GM12878 (cell line): ENCODE data around the gene UNC93B1. TPM values are rescaled to one million over a fixed set of nuclear protein-coding genes. Genes with fewer than 3 reads are reported as not detected.

ENCODE experiments used
- ATAC-seq: fragments of 200-7000 bp; cut with Tn5 transposase; 3 replicates; pipeline ENCODE4 v1.9.1; 2020; ENCODE audit warnings: mild to moderate bottlenecking, moderate library complexity
- BruUV-seq: library from RNA; stranded (reverse); fragments of 400-500 nt; replicated peaks from 2 replicates; lab custom pipeline; 2021; lab: Mats Ljungman, UMichigan
- CTCF ChIA-PET: fragments of 300-600 bp; sonication (Branson Sonifier 250); formaldehyde crosslinking; extraction: SDS; loops from one replicate; lab custom pipeline; 2021; ENCODE audit warnings: inconsistent platforms; lab: Yijun Ruan, JAX
- POLR2A ChIA-PET: fragments of 350-600 bp; formaldehyde crosslinking; extraction: SDS; loops from one replicate; lab custom pipeline; 2021; ENCODE audit warnings: inconsistent platforms; lab: Charles Lee
- RAD21 ChIA-PET: fragments of 300-600 bp; sonication (Branson Sonifier 250); formaldehyde crosslinking; loops from one replicate; lab custom pipeline; 2023; ENCODE audit warnings: antibody characterized with exemption; ENCODE audit not compliant: unreplicated experiment; lab: Charles Lee
- SMC1A ChIA-PET: fragments of 300-600 bp; sonication (Branson Sonifier 250); formaldehyde crosslinking; loops from one replicate; lab custom pipeline; 2023; ENCODE audit not compliant: unreplicated experiment, uncharacterized antibody; lab: Charles Lee
- DNase-seq: peaks from one replicate; pipeline ENCODE4 v3.0.0-alpha.2; 2011; ENCODE audit warnings: low read depth, low spot score
- FAIRE-seq: peaks from 3 replicates; lab custom pipeline; 2011; peaks lifted over from hg19 to GRCh38; lab: Jason Lieb, UNC
- H2AFZ ChIP-seq: 2 replicates; pipeline ENCODE4 v1.6.0; 2011; ENCODE audit warnings: low read depth, low read length, control low read depth; ENCODE audit not compliant: control insufficient read depth
- H3K27ac ChIP-seq: 2 replicates; pipeline ENCODE4 v1.5.1; 2011; ENCODE audit warnings: control low read depth; ENCODE audit not compliant: control insufficient read depth, insufficient read depth
- H3K27me3 ChIP-seq, 2 experiments: replicated peaks in 1 of 2; 2 replicates each; pipeline versions ENCODE4 v1.6.0 to v1.6.1; 2011; ENCODE audit warnings: low read length in 1 of 2; ENCODE audit not compliant: control insufficient read depth in 2 of 2, insufficient read depth in 2 of 2
- H3K36me3 ChIP-seq, 2 experiments: 2 replicates each; pipeline ENCODE4 v1.5.1; 2011; ENCODE audit warnings: low read length in 1 of 2; ENCODE audit not compliant: control insufficient read depth in 2 of 2, insufficient read depth in 2 of 2
- H3K4me1 ChIP-seq: 2 replicates; pipeline ENCODE4 v1.6.1; 2011; ENCODE audit warnings: mild to moderate bottlenecking, low read length, moderate library complexity, mixed read lengths; ENCODE audit not compliant: control insufficient read depth, insufficient read depth
- H3K4me2 ChIP-seq: 2 replicates; pipeline ENCODE4 v1.6.0; 2011; ENCODE audit warnings: control low read depth; ENCODE audit not compliant: control insufficient read depth, insufficient read depth
- H3K4me3 ChIP-seq: fragments of 200-600 bp; sonication (generic); 2 replicates; pipeline ENCODE4 v1.5.1; 2016
- H3K79me2 ChIP-seq: 2 replicates; pipeline ENCODE4 v1.6.0; 2011; ENCODE audit warnings: low read length; ENCODE audit not compliant: control insufficient read depth, insufficient read depth
- H3K9ac ChIP-seq: 2 replicates; pipeline ENCODE4 v1.8.0; 2011; ENCODE audit warnings: low read length, control low read depth, mixed read lengths; ENCODE audit not compliant: control insufficient read depth, insufficient read depth
- H3K9me3 ChIP-seq: replicated peaks from 3 replicates; pipeline ENCODE4 v1.5.1; 2011; ENCODE audit warnings: mild to moderate bottlenecking, low read length; ENCODE audit not compliant: control insufficient read depth, insufficient read depth
- H4K20me1 ChIP-seq: 2 replicates; pipeline ENCODE4 v1.6.0; 2011; ENCODE audit not compliant: control insufficient read depth, insufficient read depth
- POLR2A ChIP-seq: IDR thresholded peaks from 2 replicates; pipeline ENCODE4 v1.6.1; 2011; ENCODE audit warnings: low read depth, mild to moderate bottlenecking, low read length
- WGBS: methylation state at CpG from one replicate; pipeline ENCODE4 v1.1.6; 2016; ENCODE audit warnings: low lambda C conversion rate; ENCODE audit not compliant: insufficient replicate concordance, insufficient coverage; ENCODE audit errors: missing lambda C conversion rate; 5-methylcytosine and 5-hydroxymethylcytosine counted together
- in situ Hi-C: fragments of 300-500 bp; cut with MboI; formaldehyde crosslinking; loops from 9 replicates; pipeline ENCODE4 v1.14.3; 2018; ENCODE audit warnings: mixed read lengths
- intact Hi-C: fragments of 100-400 bp; cut with micrococcal nuclease; formaldehyde crosslinking; loops from one replicate; pipeline ENCODE4 v1.14.2; 2022; ENCODE audit not compliant: unreplicated experiment
- polyA plus RNA-seq, 11 experiments: library from polyadenylated mRNA; depleted of rRNA in 4 of 11; unstranded in 6 of 11; stranded (reverse) in 5 of 11; fragments of >200 nt; fragmentation: Nextera tagmentation in 4 of 11; fragmentation: Illumina TruSeq in 1 of 11; extraction: Ambion mirVana in 4 of 11; extraction: Trizol in 1 of 11; gene quantifications; 1 replicate in 1 of 11; 2 replicates in 10 of 11; pipeline versions ENCODE4 v1.2.1 to v1.2.3, GENCODE V29; 2011 to 2016; ENCODE audit warnings: inconsistent platforms in 2 of 11, missing spikeins in 2 of 11, low read depth in 1 of 11
- total RNA-seq, 4 experiments: library from RNA; depleted of rRNA in 3 of 4; stranded (reverse); fragments of >200 nt in 3 of 4; fragmentation: Illumina TruSeq in 1 of 4; extraction: Trizol in 1 of 4; gene quantifications; 2 replicates each; pipeline versions ENCODE4 v1.2.1 to v1.2.3, GENCODE V29; 2013 to 2021
- TF ChIP-seq, protein P1 (sequence below): fragments of 150-350 bp; IDR thresholded peaks from 2 replicates; pipeline ENCODE4 v1.6.1; 2016; ENCODE audit warnings: low read depth, low read length

The UNC93B1 gene
- total and polyA plus RNA-seq, 10 of the 15 experiments (the other 5 are each of a cell fraction or from before 2014, with no cell fraction given), result 1.3 to 79.7 (median 36.3) TPM

DNA sequence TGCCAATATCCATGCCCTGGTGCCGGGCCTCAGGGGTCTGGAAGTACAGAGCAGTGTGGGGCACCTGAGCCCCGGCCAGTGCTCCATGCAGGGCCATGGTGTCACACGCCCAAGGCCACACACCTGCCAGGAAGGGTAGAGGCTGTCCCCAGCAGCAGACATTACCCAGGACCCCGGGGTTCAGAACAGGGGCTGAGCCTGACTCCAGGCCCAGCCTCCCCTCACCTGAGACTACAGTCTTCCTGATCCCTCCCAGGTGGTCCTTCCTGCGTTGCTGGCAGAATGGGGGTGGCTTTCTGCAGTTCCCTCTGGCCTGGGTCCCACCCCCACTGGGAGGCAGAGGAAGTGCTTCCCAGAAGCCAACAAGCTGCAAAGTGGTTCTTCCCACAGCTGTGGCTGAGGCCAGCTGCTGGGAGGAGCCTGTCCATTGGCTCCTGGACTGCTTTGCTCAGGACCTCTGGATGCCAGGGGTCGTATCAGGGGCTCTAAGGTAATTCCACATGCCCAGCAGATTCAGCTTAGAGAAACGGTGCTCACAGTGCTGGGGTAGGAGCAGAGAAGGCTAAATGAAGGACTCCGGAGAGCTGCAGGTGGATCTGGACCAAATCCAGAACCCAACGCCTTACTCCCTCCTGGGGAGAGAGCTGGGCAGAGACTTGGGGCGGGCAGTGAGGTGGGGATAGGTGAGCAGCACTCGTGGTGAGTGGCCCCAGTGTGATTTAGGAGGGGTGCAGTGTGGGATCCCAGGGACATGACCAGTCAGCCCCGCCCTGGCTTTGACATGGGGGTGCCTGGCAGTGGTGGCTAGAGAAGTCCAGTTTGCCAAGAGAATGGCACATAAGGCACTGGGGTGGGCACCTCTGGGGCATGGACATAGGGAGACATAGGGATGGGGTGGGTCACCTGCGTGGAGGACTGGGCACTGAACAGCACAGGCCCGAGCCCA, 47.6 kb upstream of the UNC93B1 start:
- Histone ChIP-seq H3K4me2 (no peak overlapping the region), H3K9ac (no peak overlapping the region), H4K20me1 (no peaks in the 10 kb centered on the region), H3K36me3 (peaks cover 14 to 24% of the 10 kb centered on the region in 2 experiments; a peak in 3 of 4 replicates), H3K79me2 (no peaks in the 10 kb centered on the region), H3K27ac (no peak overlapping the region), H3K4me3 (no peak overlapping the region), H2AFZ (no peak overlapping the region), H3K9me3 (no peaks in the 10 kb centered on the region), H3K4me1 (no peaks in the 10 kb centered on the region), H3K27me3 (no peaks in the 10 kb centered on the region)
- 93% methylated on average over 14 of the region's 14 CpGs for WGBS
- DNase-seq, result no peak
- POLR2A ChIA-PET, result interaction anchor here (1.4 kb wide), 1 partner anchor 10 kb away, joined by 4 read pairs; no protein-coding TSS in a partner anchor
- CTCF ChIA-PET, result no interaction called here
- no peak for ATAC-seq
- RAD21 ChIA-PET, result interaction anchor here (1.5 kb wide), 1 partner anchor 10 kb away, joined by 3 read pairs; no protein-coding TSS in a partner anchor
- no peak for FAIRE-seq
- peak; percentile 43; the same call in 1 of the 2 replicates for TF ChIP-seq POLR2A
- TF ChIP-seq, protein P1, sequence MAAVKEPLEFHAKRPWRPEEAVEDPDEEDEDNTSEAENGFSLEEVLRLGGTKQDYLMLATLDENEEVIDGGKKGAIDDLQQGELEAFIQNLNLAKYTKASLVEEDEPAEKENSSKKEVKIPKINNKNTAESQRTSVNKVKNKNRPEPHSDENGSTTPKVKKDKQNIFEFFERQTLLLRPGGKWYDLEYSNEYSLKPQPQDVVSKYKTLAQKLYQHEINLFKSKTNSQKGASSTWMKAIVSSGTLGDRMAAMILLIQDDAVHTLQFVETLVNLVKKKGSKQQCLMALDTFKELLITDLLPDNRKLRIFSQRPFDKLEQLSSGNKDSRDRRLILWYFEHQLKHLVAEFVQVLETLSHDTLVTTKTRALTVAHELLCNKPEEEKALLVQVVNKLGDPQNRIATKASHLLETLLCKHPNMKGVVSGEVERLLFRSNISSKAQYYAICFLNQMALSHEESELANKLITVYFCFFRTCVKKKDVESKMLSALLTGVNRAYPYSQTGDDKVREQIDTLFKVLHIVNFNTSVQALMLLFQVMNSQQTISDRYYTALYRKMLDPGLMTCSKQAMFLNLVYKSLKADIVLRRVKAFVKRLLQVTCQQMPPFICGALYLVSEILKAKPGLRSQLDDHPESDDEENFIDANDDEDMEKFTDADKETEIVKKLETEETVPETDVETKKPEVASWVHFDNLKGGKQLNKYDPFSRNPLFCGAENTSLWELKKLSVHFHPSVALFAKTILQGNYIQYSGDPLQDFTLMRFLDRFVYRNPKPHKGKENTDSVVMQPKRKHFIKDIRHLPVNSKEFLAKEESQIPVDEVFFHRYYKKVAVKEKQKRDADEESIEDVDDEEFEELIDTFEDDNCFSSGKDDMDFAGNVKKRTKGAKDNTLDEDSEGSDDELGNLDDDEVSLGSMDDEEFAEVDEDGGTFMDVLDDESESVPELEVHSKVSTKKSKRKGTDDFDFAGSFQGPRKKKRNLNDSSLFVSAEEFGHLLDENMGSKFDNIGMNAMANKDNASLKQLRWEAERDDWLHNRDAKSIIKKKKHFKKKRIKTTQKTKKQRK, result no peak
- SMC1A ChIA-PET, result no interaction called here
- in situ Hi-C loops, result no loop called here
- intact Hi-C loops, result no loop called here
- BruUV-seq, result no TSS peak
